CMK (cell line): Measurements from ENCODE around the gene IL36B.
"Not testable (repeated sequence)": the region's sequence is repeated elsewhere in the genome, so short reads cannot be mapped to it uniquely, and the experiment has no call there.

Source experiments
- DNase-seq: peaks from one replicate; pipeline ENCODE4 v3.0.0-alpha.2; 2010; ENCODE audit warnings: low read depth

Gene IL36B

DNA sequence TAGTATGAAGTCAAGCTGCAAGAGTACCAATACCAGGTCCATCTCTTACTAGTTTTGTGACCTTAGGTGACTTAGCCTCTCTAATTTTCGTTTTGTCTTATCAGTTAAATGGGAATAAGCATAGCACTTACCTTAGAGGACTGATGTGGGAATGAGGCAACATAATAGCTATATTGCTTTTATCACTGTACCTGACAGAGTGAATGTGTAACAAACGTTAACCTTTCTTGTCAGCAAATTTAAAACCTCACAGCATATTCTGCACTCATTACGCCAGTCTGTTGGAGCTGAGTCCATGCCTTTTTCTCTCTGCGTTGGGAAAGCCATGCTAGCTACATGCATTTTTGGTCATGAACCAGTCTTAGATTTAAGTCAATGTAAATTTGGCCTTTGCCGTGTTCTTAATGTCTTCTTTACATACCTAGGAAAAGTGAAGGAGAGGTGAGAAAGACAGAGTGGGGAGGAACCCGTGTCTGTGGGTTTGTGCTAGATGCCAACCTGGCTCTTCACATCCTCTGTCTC lies at the start of gene IL36B:
IL36B (minus strand) TSS at position 472 of the 522 bp plus-strand sequence.
- DNase-seq: no peak

DNA sequence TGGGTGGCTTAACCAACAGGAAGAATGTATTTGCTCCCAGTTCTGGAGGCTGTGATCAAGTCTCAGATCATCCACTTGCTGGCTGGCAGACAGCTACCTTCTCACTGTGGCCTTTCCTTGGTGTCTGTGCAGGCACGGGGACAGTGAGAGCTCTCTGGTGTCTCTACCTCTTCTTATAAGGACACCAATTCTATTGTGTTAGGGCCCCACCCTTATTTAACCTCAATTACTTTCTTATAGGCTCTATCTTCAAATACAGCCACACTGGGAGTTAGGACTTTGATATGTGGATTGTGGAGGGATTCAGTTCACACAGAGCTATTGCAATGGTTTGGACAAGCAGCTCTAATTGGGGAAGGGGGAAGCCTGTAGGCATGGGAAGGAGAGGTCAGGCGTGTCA lies 49.5 kb upstream of the IL36B start:
- no peak for DNase-seq

DNA sequence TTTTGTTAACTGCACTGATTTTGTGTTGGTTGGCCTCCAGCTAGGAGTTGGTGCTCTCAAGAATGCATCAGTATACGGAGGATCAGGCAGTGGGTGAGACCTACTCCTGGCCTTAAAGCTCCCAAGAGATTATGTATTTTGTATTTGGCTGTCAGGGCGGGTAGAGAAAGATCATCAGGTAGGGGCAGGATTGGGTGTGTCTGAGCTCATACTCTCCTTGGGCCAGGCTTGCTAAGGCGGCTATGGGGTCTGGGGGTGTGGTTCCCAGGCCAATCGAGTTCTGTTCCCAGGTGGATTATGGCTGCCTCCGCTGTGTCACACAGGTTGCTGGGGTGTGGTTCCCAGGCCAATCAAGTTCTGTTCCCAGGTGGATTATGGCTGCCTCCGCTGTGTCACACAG lies 45.9 kb upstream of the IL36B start:
- DNase-seq: no peak

DNA sequence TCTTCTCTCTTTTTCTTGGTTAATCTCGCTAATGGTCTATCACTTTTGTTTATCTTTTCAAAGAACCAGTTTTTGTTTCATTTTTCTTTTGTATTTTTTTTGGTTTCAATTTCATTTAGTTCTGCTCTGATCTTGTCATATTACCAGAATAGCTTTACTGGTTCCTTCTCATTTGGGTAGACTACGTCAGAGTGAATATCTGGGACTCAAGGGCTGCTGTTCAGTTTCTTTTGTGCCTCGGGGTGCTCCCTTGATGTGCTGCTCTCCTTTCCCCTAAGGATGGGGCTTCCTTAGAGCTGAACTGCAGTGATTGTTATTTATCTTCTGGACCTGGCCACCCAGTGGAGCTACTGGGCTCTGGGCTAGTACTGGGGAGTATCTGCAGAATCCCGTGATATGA lies 45.4 kb upstream of the IL36B start:
- DNase-seq: no peak

DNA sequence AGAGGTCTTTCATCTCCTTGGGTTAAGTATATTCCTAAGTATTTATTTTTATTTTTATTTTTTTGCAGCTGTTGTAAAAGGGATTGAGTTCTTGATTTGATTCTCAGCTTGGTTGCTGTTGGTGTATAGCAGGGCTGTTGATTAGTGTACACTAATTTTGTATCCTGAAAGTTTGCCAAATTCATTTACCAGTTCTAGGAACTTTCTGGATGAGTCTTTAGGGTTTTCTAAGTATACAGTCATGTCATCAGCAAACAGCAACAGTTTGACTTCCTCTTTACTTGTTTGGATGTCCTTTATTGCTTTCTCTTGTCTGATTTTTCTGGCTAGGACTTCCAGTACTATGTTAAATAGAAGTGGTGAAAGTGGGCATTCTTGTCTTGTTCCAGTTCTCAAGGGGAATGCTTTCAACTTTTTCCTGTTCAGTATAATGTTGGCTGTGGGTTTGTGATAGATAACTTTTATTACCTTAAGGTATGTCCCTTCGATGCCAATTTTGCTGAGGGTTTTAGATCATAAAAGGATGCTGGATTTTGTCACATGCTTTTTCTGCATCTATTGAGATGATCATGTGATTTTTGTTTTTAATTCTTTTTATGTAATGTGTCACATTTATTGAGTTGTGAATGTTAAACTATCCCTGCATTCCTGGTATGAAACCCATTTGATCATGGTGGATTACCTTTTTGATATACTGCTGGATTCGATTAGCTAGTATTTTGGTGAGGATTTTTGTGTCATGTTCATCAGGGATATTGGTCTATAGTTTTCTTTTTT lies 44.4 kb upstream of the IL36B start:
- not testable (repeated sequence) for DNase-seq

DNA sequence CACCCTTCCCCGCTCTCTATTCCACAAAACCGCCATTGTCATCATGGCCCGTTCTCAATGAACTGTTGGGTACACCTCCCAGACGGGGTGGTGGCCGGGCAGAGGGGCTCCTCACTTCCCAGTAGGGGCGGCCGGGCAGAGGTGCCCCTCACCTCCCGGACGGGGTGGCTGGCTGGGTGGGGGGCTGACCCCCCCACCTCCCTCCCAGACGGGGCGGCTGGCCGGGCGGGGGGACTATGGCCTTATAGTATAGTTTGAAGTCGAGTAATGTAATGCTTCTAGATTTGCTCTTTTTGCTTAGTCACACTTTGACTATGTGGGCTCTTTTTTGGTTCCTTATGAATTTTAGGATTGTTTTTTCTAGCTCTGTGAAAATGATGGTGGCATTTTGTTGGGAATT lies 43.6 kb upstream of the IL36B start:
- DNase-seq: not testable (repeated sequence)

DNA sequence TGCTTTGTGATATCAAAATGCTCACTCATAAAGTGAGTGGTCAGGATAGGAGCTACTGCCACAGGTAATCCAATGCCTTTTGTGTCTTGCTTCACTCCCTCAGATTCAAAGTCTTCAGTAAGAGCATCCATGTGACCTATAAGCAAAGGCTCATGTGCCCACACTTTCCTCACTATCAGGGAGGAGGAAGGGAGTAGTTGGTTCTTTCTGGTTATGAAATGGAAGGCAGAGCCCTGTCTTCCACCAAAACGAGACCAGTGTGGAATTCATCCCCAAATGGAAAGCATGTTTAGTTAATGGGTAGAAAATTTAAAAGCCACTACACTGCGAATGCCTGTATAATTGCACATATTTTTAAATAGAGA lies 40.9 kb upstream of the IL36B start:
- no peak for DNase-seq

DNA sequence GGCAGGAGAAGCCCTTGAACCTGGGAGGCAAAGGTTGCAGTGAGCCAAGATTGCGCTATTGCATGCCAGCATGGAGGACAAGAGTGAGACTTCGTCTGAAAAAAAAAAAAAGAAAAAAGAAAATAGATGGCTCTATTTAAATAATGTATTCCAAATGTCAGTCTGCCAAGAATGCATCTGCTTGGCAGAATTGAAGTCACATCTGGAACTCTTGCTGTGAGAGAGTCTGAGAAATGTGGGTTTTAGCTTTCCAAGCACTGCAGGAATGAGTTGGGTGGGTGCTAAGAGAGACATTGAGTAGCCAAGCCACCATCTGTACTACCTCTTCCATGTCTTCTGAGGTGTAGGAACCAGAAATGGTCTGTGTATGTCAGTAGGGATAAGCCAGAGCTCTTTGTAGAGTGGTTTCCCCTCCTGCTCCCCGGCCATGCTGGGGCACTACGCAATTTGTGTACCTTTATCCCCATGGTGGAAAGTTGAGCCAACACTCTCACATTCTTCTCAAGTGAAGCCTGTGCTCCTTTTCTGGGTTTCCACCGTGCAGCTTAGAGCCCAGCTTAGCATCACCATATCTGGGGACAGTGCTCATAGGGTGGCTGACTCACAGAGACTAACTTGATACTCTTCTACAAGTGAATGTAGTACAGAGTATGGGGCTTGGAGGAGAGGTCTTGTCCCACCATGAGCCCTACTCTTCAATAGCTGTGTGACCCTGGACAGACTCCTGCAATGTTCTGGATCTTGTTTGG lies 40.4 kb upstream of the IL36B start:
- DNase-seq: no peak

DNA sequence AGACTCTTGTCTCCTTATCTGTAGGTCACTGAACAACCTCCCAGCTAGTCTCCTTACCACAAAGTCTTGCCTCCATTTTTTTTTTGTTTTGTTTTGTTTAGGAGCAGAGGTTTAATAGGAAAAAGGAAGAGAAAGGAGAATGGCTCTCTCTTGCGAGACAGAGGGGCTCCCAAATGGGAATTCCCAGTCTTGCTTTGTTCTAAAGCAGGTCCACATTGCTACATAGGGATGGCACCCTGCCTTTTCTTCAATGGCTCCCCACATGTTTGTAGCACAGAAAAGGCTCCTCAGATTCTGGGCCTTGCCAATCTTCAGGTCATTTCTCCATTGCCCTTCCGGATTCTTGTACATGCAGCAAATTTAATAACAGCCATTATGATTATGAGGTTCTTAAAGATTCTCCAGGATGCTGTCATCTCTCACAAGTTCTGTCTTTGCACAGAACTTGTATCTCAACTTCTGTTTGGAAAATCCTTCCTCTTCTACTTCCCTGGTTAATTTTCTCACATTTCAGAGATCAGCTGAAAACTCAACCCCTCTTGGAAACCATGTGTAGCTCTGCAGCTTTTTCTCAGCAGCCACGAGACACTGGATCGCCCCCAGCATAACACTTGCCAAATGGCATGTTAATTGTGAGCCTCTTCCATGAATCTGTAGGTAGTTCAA lies 38.7 kb upstream of the IL36B start:
- no peak for DNase-seq

DNA sequence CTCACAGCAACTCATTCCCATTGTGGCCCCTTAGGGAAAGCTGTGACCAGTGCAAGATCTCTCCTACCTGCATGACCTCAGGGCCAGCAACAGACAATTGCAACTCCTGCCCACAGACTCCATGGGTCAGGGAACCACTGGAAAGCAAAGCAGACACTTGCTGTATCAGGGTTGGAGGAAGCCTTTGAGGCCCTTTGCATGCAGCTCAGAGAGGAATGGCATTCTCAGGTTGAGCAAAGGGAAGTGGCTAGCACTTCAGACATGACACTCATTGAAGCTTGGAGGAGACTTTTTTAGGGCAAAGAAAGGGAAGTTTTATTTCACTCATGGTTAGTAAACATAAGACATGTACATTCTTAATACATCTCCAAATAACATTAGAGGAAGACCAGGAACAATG lies 37.2 kb upstream of the IL36B start:
- DNase-seq: no peak

DNA sequence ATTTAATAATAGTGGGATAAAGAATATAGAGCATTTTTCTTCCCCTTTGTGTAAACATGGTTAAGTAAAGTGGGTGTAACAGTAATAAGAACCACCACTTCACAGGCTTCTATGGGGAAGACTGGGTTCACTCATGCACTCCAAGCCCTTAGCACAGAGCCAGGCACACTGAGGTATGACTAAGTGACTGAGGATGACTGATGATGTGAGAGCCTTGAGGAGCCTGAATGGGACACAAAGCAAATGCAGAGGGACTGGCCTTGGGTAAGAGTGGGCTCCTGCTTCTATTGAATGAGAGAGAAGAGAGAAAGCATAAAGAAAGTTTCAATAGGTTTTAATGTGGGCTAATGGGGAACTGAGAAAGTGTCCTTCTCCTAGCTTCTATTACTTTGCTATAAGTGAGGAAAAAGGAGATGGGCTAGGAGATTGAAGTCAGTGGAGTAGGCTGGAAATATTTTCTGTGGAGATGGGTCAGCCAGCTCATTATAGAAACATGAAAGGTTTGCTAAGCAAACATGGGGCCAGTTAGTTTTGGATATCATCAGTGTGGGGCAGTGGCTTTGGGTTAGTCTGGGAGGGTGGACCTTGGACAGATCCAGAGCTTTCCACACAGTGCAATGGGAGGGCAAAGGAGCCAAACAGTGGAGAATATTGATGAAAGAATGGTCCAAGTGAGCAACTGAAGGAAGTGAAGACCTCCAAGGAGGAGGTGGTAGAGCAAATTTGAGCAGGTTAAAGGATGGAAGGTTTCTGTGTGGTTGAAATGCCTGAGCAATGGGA lies 35.7 kb upstream of the IL36B start:
- DNase-seq: no peak

DNA sequence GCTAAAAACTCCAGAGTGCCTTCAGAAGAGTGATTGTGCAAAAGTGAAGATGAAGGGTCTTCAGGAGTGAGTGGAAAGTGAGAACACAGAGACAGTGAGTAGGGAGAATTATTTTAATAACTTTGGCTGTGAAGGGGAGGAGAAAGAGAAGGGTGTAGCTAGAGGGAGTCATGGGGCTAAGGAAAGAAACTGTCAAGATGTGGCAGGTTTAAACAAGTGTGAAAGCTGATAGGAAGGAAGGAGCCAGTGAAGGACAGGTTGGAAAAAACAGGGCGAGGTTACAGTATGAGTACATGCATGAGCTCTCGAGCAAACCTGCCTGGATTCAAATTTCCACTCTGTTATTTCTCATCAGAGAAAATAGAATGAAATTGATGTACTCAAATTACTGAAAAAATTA lies 32.9 kb upstream of the IL36B start:
- no peak for DNase-seq

DNA sequence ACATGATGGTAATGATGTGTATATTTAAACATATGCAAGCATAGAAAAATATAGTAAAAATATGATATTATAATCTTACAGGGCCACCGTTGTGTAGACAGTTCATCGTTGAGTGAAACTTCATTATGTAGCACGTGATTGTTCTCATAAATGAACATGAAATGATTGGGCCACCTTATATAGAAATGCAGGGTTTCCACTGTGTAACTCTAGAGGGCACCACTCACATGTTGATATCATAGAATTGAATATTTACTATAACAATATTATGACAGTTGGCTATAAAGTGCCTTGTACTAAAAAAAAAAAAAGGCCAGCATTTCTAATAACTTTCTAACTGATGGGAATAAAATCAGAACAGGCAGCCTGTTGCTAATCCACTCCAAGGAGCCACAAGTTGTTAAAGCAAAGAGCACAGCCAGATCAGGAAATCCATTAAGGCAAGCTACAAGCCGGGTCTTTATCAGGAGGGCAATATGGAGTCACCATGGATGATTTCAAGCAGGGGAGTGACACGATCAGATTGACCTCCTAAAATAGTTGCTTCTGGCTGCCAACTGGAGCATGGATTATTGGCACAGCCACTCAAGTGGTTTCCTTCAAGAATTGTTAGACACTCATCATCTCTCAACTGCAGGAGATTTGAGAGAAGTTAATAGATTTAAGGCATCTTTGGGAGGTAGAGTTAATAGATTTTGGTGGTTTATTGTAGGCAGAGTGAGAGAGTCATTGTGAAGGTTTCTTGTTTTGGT lies 31.8 kb upstream of the IL36B start:
- no peak for DNase-seq

DNA sequence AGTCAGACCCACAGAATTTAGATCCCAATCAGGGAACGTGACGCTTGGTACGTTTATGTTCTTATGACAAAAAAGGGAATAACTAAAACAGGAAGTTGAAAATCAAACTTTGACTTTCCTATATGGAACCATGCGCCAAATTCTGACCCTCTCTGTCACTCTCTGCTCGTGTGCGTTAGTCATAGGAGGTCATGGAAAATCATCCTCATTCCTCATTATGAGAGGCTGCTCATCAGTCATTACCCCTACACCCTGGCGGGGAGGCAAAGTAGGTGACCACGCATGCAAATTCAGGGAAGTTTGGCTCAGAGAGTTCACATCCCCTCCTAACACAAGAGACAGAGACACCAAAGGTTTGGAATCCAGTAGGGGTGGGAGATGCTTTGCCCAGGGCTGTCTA lies 30.6 kb upstream of the IL36B start:
- no peak for DNase-seq

DNA sequence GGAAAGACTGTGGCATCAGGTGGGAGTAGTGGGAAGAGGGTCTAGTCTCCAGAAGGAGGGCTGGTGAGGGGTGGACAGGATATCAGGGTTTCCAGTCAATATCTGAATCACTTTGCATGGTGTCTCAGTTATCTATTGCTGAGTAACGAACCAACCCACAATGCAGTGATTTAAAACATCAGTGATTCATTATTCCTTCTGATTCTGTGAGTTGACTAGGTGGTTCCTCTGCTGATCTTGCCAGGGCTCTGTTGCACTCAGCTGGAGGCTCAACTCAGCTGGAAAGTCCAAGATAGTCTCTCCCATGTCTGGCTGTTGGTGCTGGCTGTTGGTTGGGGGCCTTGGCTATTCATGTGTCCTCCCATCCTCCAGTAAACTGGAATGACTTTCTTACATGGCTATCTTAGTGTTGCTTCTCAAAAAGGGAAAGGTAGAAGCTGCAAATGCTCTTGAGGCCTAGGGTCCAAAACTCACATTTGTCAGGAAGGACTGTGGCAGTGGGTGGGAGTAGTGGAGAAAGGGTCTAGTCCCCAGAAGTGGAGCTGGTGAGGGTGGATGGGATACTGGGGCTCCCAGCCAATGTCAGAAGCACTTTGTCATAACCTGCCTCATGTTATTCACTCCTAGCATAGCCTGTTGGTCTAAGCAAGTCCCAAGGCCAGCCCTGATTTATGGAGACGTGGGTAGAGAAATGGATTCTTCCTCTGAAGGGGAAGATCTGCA lies 29.0 kb upstream of the IL36B start:
- DNase-seq: no peak

DNA sequence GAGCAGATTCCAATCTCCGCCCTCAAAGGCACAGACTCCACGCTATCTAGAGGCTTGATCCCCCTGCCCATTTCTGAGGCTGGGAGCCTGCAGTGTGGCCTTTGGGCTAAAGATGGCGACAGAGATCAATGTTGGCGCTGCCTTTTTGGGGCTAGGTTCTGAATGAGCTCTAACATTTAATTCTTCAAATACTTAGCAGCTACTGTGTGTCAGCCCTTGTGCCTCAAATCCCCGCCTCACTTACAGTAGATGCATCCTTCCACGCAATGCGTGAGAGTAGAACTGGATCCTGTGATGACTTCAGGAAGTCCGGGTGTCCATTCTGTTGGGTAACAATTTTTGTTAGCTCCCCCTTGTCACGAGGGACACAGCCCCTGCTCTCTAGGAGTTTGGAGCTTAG lies 27.5 kb upstream of the IL36B start:
- no peak for DNase-seq

DNA sequence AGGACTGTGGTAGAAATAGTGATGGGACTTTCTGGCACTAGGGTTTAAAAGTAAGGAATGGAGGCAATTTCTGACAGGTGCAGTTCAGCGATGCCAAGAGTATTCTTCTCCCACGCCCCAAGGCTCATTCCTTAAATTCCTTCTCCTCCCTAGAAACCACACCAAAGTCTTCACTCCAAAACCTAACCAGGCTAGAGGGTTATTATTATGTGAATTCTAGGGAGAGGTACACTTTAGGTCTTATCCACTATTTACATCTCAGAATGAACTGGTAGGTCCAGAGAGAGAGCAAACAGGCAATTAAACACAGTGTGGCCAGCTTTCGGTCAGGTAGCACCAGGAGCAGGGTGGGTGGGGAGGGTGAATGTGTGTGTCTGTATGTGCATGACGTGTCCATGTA lies 26.5 kb upstream of the IL36B start:
- no peak for DNase-seq

DNA sequence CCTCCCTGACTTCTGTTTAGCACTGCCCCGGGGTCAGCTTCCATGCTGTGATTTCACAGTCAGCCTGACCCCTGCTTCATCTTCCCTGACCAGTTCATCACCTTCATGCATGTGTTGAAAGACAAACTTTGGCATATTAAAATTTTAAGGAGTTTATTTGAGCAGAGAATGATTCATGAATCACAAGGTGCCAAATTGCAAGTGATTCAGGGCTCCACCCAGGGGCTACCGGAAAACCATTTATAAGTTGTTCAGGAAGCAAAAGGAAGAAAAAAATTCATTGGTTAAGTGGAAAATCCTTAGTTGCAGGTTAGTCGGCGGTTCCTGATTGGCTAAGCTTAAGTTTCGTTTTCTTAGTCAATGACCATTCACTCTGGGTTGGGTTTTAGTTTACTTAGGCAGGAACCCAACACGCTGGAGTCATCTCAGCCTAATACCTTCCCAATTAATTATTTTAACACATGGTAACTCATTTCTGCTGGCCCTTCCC lies 25.7 kb upstream of the IL36B start:
- no peak for DNase-seq

DNA sequence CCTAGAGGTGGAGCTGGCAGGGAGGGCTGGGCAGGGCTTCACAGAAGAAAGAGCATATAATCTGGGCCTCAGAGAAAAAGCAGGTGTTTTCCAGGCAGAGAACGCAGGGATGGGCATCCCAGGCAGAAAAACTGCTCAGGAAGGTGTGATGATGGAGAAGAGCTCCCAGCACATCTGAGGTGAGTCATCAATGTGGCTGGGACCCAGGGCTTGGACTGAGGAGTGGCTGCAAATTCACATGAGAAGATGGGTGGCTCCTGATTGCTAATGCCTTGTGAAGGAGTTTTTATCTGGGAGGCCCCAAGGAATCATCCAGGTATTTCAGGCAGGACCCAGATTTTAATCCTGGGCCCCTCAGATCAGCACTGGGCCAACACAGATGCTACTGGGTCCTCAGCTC lies 25.3 kb upstream of the IL36B start:
- DNase-seq: no peak

DNA sequence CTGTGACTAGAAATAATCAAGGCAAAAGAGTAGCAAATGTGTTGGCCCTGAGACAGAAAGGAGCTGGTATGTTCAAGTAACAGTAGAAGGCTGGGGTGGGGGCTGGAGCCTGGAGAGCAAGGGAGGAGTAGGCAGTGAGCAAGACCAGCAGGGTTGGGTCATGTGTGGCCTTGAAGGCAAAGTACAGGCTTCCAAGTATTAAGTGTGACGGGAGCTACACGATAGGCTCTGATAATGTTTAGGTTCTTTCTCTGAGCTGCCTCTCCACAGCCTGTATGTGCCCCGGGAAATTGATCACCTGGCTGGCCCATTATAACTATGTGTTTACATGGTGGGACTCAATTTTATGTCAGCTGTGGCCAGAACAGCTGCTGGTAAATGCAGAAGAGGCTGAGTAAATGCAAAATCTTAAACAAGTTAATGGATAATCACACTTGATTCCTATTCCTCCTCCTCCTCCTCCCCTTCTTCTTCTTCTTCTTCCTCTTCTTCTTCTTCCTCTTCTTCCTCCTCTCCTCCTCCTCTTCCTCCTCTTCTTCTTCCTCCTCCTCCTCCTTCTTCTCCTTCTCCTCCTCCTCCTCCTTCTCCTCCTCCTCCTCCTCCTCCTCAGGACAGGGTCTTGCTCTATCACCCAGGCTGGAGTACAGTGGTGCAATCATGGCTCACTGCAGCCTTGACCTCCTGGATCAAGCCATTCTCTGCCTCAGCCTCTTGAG lies 24.4 kb upstream of the IL36B start:
- DNase-seq: no peak
